ENCODE results near the gene ASCC2.
A peak's percentile ranks its signal among the peaks of the same experiment; 100 is the strongest.

ASCC2 gene

GRCh38 chr22:29801796-29802195 is 36.3 kb downstream of the ASCC2 start:
- H3K27ac ChIP-seq (ENCODE audit: low read depth, low read length), result peak overlapping the region; percentile 31
- H2BK5ac ChIP-seq (ENCODE audit: low read depth, low read length, poor library complexity), result peak overlapping the region; percentile 52
- H2BK120ac ChIP-seq (ENCODE audit: insufficient read depth, low read length, poor library complexity), result peak overlapping the region; percentile 58
- peak overlapping the region; percentile 27 for H4K91ac ChIP-seq (ENCODE audit: low read depth, low read length)
- peaks cover 41 to 49% of the 10 kb centered on the region in 2 experiments for H3K4me1 ChIP-seq (ENCODE audit: control insufficient read depth in 1 of 2, insufficient read depth in 2 of 2, low read length in 2 of 2)
- peak overlapping the region; percentile 39 for H4K8ac ChIP-seq (ENCODE audit: low read depth, low read length)
- no peak overlapping the region for H2AFZ ChIP-seq (ENCODE audit: insufficient read depth, low read length, poor library complexity)
- H3K18ac ChIP-seq (ENCODE audit: low read length), result no peak overlapping the region
- WGBS (ENCODE audit: extremely low coverage, insufficient coverage, insufficient read length), result no CpG with 5 or more reads among the region's 8 CpGs
- H3K79me2 ChIP-seq (ENCODE audit: control insufficient read depth, insufficient read depth, low read length, poor library complexity), result peaks cover 4% of the 10 kb centered on the region
- H2BK12ac ChIP-seq (ENCODE audit: low read length), result peak overlapping the region; percentile 44
- no peak overlapping the region for H3K4me2 ChIP-seq (ENCODE audit: low read length)
- H3K4ac ChIP-seq (ENCODE audit: low read depth, low read length), result no peak overlapping the region
- H3K79me1 ChIP-seq (ENCODE audit: low read length), result peaks cover 37% of the 10 kb centered on the region
- H3K23ac ChIP-seq (ENCODE audit: low read length), result no peak overlapping the region
- peaks cover 45 to 53% of the 10 kb centered on the region in 2 experiments for H3K36me3 ChIP-seq (ENCODE audit: control insufficient read depth in 1 of 2, insufficient read depth in 2 of 2, low read length in 2 of 2)
- peak overlapping the region; percentile 67 for H2AK5ac ChIP-seq (ENCODE audit: low read length)
- no peak overlapping the region for H4K12ac ChIP-seq (ENCODE audit: low read depth, low read length)
- no peak for DNase-seq
- no peaks in the 10 kb centered on the region for H3K9me3 ChIP-seq (ENCODE audit: insufficient read depth, low read depth, low read length)
- H3K4me3 ChIP-seq (ENCODE audit: low read depth, low read length), result no peak overlapping the region
- peak overlapping the region; percentile 7 for H3K14ac ChIP-seq (ENCODE audit: low read length)
- no peak overlapping the region for H3K9ac ChIP-seq (ENCODE audit: low read length)
- no peaks in the 10 kb centered on the region for H3K27me3 ChIP-seq (ENCODE audit: insufficient read depth, low read length)

- peak overlapping the region; percentile 46 for H4K91ac ChIP-seq (ENCODE audit: low read depth, low read length)
- H4K12ac ChIP-seq (ENCODE audit: low read depth, low read length), result no peak overlapping the region
- DNase-seq, result no peak
- H3K9ac ChIP-seq (ENCODE audit: low read length), result no peak overlapping the region
- no CpG with 5 or more reads among the region's 5 CpGs for WGBS (ENCODE audit: extremely low coverage, insufficient coverage, insufficient read length)
- H3K79me1 ChIP-seq (ENCODE audit: low read length), result peaks cover 40% of the 10 kb centered on the region
- H4K8ac ChIP-seq (ENCODE audit: low read depth, low read length), result no peak overlapping the region
- no peak overlapping the region for H3K4ac ChIP-seq (ENCODE audit: low read depth, low read length)
- H3K9me3 ChIP-seq (ENCODE audit: insufficient read depth, low read depth, low read length), result no peaks in the 10 kb centered on the region
- no peak overlapping the region for H3K14ac ChIP-seq (ENCODE audit: low read length)
- no peak overlapping the region for H2AK5ac ChIP-seq (ENCODE audit: low read length)
- peak overlapping the region; percentile 31 for H3K27ac ChIP-seq (ENCODE audit: low read depth, low read length)
- peak overlapping the region; percentile 7 for H2BK120ac ChIP-seq (ENCODE audit: insufficient read depth, low read length, poor library complexity)
- peak overlapping the region; percentile 1 for H2BK5ac ChIP-seq (ENCODE audit: low read depth, low read length, poor library complexity)
- no peak overlapping the region for H3K23ac ChIP-seq (ENCODE audit: low read length)
- H2BK12ac ChIP-seq (ENCODE audit: low read length), result peak overlapping the region; percentile 72
- H3K4me2 ChIP-seq (ENCODE audit: low read length), result no peak overlapping the region
- no peaks in the 10 kb centered on the region for H3K27me3 ChIP-seq (ENCODE audit: insufficient read depth, low read length)
- H3K4me1 ChIP-seq (ENCODE audit: control insufficient read depth in 1 of 2, insufficient read depth in 2 of 2, low read length in 2 of 2), result peaks cover 47 to 55% of the 10 kb centered on the region in 2 experiments
- H2AFZ ChIP-seq (ENCODE audit: insufficient read depth, low read length, poor library complexity), result no peak overlapping the region
- peaks cover 5% of the 10 kb centered on the region for H3K79me2 ChIP-seq (ENCODE audit: control insufficient read depth, insufficient read depth, low read length, poor library complexity)
- no peak overlapping the region for H3K4me3 ChIP-seq (ENCODE audit: low read depth, low read length)
- peaks cover 41 to 46% of the 10 kb centered on the region in 2 experiments for H3K36me3 ChIP-seq (ENCODE audit: control insufficient read depth in 1 of 2, insufficient read depth in 2 of 2, low read length in 2 of 2)
- no peak overlapping the region for H3K18ac ChIP-seq (ENCODE audit: low read length)
Observed at GRCh38 chr22:29801153-29801552, 36.9 kb downstream of the ASCC2 start.

GRCh38 chr22:29799217-29799680 is 38.8 kb downstream of the ASCC2 start:
- Histone ChIP-seq H3K79me2 (ENCODE audit: control insufficient read depth, insufficient read depth, low read length, poor library complexity) (peaks cover 5% of the 10 kb centered on the region), H3K23ac (ENCODE audit: low read length) (no peak overlapping the region)

GRCh38 chr22:29798801-29799200 is 39.3 kb downstream of the ASCC2 start:
- H2AK5ac ChIP-seq (ENCODE audit: low read length), result peak overlapping the region; percentile 44
- H3K18ac ChIP-seq (ENCODE audit: low read length), result peak overlapping the region; percentile 36
- peaks cover 43% of the 10 kb centered on the region for H3K79me1 ChIP-seq (ENCODE audit: low read length)
- peaks cover 19 to 23% of the 10 kb centered on the region in 2 experiments for H3K36me3 ChIP-seq (ENCODE audit: control insufficient read depth in 1 of 2, insufficient read depth in 2 of 2, low read length in 2 of 2)
- peak overlapping the region; percentile 94 for H3K27ac ChIP-seq (ENCODE audit: low read depth, low read length)
- H3K9me3 ChIP-seq (ENCODE audit: insufficient read depth, low read depth, low read length), result no peaks in the 10 kb centered on the region
- H3K4me1 ChIP-seq (ENCODE audit: control insufficient read depth in 1 of 2, insufficient read depth in 2 of 2, low read length in 2 of 2), result peaks cover 54 to 64% of the 10 kb centered on the region in 2 experiments
- peak overlapping the region; percentile 50 for H3K4me2 ChIP-seq (ENCODE audit: low read length)
- WGBS (ENCODE audit: extremely low coverage, insufficient coverage, insufficient read length), result no CpG with 5 or more reads among the region's 2 CpGs
- peak overlapping the region; percentile 92 for H4K91ac ChIP-seq (ENCODE audit: low read depth, low read length)
- H4K12ac ChIP-seq (ENCODE audit: low read depth, low read length), result peak overlapping the region; percentile 22
- peaks cover 5% of the 10 kb centered on the region for H3K79me2 ChIP-seq (ENCODE audit: control insufficient read depth, insufficient read depth, low read length, poor library complexity)
- H3K4ac ChIP-seq (ENCODE audit: low read depth, low read length), result peak overlapping the region; percentile 40
- H3K27me3 ChIP-seq (ENCODE audit: insufficient read depth, low read length), result no peaks in the 10 kb centered on the region
- H3K9ac ChIP-seq (ENCODE audit: low read length), result no peak overlapping the region
- peak overlapping the region; percentile 70 for H2BK5ac ChIP-seq (ENCODE audit: low read depth, low read length, poor library complexity)
- H2AFZ ChIP-seq (ENCODE audit: insufficient read depth, low read length, poor library complexity), result peak overlapping the region; percentile 58
- peak overlapping the region; percentile 49 for H4K8ac ChIP-seq (ENCODE audit: low read depth, low read length)
- no peak for DNase-seq
- H2BK120ac ChIP-seq (ENCODE audit: insufficient read depth, low read length, poor library complexity), result peak overlapping the region; percentile 83
- H3K4me3 ChIP-seq (ENCODE audit: low read depth, low read length), result no peak overlapping the region
- H2BK12ac ChIP-seq (ENCODE audit: low read length), result peak overlapping the region; percentile 71
- H3K23ac ChIP-seq (ENCODE audit: low read length), result peak overlapping the region; percentile 14
- H3K14ac ChIP-seq (ENCODE audit: low read length), result peak overlapping the region; percentile 69

More at GRCh38 chr22:29799217-29799680, 38.8 kb downstream of the ASCC2 start:
- peak overlapping the region; percentile 70 for H2BK5ac ChIP-seq (ENCODE audit: low read depth, low read length, poor library complexity)
- H3K79me1 ChIP-seq (ENCODE audit: low read length), result peaks cover 43% of the 10 kb centered on the region
- peak overlapping the region; percentile 22 for H4K12ac ChIP-seq (ENCODE audit: low read depth, low read length)
- no peak overlapping the region for H3K4me3 ChIP-seq (ENCODE audit: low read depth, low read length)
- H3K14ac ChIP-seq (ENCODE audit: low read length), result peak overlapping the region; percentile 69
- H2BK120ac ChIP-seq (ENCODE audit: insufficient read depth, low read length, poor library complexity), result peak overlapping the region; percentile 85
- H2BK12ac ChIP-seq (ENCODE audit: low read length), result peak overlapping the region; percentile 97
- H3K4ac ChIP-seq (ENCODE audit: low read depth, low read length), result peak overlapping the region; percentile 40
- H3K4me2 ChIP-seq (ENCODE audit: low read length), result peak overlapping the region; percentile 50
- H3K18ac ChIP-seq (ENCODE audit: low read length), result peak overlapping the region; percentile 36
- H3K9ac ChIP-seq (ENCODE audit: low read length), result no peak overlapping the region
- DNase-seq, result peak; percentile 95 to 96
- H3K27me3 ChIP-seq (ENCODE audit: insufficient read depth, low read length), result no peaks in the 10 kb centered on the region
- WGBS (ENCODE audit: extremely low coverage, insufficient coverage, insufficient read length), result no CpG with 5 or more reads among the region's 8 CpGs
- H3K36me3 ChIP-seq (ENCODE audit: control insufficient read depth in 1 of 2, insufficient read depth in 2 of 2, low read length in 2 of 2), result peaks cover 23 to 27% of the 10 kb centered on the region in 2 experiments
- H3K9me3 ChIP-seq (ENCODE audit: insufficient read depth, low read depth, low read length), result no peaks in the 10 kb centered on the region
- peak overlapping the region; percentile 94 for H3K27ac ChIP-seq (ENCODE audit: low read depth, low read length)
- peak overlapping the region; percentile 58 for H2AFZ ChIP-seq (ENCODE audit: insufficient read depth, low read length, poor library complexity)
- peak overlapping the region; percentile 92 for H4K91ac ChIP-seq (ENCODE audit: low read depth, low read length)
- peak overlapping the region; percentile 44 for H2AK5ac ChIP-seq (ENCODE audit: low read length)
- peak overlapping the region; percentile 63 for H4K8ac ChIP-seq (ENCODE audit: low read depth, low read length)
- H3K4me1 ChIP-seq (ENCODE audit: control insufficient read depth in 1 of 2, insufficient read depth in 2 of 2, low read length in 2 of 2), result peaks cover 54 to 66% of the 10 kb centered on the region in 2 experiments
